ENCODE results near the gene DSE.
A peak's percentile ranks its signal among the peaks of the same experiment; 100 is the strongest.

The DSE gene

DNA sequence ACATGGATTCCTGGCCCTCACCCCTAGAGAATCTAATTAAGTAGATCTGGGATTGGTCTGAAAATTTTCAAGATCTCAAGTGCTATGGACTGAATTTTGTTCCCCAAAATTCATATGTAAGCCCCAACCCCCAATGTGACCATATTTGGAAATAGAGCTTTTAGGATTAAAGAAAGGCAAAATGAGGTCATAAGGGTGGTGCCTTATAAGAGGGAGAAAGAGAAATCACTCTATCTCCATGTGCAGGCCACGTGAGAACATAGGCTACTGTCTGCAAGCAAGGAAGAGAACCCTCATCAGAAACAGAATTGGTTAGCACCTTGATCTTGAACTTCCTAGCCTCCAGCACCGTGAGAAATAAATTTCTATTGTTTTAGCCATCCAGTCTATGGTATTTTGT lies 8.5 kb upstream of the DSE start:
- DNase-seq (ENCODE audit: low spot score) = no peak

DNA sequence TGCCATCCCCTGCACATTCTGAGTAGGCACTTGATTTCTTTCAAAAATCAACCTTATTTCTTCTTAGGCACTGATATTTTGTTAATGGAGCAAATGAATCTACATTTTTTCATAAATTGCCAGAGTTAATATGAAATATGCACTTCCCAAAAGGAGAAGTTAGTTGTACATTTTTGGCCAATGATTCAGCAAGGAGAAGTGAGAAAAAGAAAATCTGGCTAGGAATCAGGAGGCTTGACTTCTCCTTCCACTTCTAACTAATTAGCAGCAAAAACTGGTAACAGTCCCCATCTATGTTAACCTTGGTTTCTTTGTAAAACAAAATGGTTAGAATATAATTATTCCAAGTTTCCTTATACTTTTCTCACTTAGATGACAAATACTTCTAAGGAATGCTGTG lies 7.0 kb upstream of the DSE start:
- DNase-seq (ENCODE audit: low spot score) = no peak

DNA sequence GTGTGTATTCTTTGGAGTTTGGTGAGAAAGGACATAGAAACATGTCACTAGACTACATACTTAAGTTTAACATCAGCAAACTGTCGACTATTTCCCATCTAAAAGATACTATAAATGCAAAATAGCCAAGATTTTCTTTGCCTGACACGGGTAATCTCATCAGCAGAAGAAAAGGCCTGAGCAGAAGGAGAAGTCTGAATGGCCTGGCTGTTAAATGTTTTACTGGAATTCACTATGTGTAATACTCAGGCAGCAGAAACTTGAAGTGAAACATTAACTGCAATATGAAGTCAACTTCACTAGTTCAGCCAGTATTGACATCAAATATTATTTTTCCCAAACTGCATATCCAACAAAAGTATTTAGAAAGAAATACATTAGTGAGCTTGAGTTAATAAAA lies 6.4 kb upstream of the DSE start:
- DNase-seq (ENCODE audit: low spot score) = no peak

DNA sequence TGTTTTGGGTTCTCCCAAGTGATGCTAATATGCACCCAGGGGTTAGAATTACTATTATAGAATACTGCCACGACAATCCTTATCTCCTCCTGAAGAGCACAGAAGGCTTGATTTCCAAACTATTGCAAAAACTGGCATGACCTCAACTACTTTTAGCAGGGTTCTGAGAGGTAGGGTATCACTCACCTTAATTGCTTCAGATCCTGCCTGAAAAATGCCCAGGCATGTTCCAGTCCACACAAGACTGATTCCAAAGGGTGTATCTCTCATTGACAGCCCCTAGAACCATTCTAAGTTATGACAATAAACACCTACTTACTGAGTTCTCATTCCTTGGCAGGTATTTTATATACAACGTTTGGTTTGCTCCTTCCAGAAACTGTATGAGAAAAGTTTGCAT lies 5.0 kb upstream of the DSE start:
- DNase-seq (ENCODE audit: low spot score) = no peak

DNA sequence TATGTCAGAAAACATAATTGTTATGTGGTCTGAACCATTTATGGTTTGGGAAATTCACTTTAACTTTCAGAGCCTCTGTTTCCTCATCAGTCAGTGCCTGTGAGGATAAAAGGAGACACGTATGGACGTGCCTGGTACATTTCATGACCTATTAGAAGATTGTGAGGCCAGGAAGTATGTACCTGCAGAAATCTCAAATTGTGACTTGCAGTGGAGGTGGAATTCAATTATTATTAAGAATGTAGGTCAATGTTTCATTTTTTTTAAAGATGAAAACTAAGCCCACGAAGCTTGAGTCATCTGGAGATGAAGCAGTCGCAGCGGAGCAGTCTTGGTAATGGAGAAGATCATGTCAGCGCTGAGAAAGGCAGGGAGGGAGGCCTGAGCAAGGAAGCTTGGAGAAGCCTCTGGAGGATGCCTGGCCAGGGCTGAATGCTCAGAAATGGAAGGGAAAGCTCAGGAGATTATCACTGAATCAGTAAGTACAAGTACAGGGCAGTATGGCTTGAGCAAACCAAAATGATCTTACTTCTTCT lies 3.9 kb upstream of the DSE start:
- DNase-seq (ENCODE audit: low spot score) = no peak

DNA sequence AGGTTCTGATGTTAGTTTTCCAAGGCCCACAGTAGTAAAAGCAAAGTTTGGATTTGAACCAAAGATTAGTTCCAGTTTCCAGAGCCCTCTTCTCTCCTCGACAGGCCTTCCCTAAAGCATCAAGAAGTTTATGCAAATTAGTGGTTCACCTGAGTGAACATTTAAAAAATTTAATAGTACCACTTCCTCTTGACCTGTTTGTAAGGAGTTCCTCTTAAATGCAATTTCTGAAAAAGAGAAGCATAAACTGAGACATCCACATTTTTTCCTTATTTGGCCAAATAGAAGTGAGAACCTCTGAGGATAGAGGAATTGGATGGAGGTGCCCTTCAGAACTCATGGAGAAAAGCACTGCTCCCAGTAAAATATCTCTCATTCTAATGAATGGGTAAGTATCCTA lies 1.2 kb upstream of the DSE start:
- no peak for DNase-seq (ENCODE audit: low spot score)

DNA sequence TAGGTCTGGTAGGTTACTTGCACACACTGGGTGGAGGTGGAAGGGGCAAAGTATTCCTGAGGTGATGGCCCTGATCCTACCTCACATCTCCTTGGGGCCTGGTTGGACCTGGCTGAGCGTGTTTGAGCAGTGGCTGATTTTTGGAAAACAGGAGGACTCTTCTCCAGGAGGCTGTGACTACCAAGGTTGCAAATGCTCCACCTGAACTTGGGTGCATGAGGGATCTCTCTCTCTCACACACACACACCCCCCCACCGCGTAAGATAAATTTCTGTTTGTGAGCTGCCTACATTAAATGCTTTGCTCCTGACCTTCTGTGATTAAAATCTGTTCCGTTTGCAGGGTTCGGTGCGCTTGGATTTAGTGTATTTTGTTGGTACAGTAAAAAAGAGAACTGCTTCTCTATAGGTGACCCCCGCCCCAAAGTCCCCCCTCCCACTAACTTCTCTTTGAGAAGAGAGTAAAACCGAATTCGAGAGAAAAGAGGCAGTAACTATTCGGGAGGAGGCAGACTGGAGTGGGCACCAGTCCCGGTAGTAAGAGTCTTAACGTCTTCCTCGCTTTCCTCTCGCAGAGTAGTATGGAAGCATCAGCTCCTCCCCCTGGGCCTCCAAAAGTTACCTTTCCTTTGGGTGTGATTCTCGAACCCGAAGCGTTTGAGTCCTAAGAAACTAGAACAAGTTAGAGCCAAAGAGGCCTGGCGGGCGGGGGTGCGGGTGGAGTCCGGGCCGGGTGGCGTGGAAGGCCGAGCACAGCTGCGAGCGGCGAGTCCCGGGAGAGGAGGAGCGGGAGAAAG lies 585 bp upstream of the DSE start:
- peak; percentile 14 for DNase-seq (ENCODE audit: low spot score)

DNA sequence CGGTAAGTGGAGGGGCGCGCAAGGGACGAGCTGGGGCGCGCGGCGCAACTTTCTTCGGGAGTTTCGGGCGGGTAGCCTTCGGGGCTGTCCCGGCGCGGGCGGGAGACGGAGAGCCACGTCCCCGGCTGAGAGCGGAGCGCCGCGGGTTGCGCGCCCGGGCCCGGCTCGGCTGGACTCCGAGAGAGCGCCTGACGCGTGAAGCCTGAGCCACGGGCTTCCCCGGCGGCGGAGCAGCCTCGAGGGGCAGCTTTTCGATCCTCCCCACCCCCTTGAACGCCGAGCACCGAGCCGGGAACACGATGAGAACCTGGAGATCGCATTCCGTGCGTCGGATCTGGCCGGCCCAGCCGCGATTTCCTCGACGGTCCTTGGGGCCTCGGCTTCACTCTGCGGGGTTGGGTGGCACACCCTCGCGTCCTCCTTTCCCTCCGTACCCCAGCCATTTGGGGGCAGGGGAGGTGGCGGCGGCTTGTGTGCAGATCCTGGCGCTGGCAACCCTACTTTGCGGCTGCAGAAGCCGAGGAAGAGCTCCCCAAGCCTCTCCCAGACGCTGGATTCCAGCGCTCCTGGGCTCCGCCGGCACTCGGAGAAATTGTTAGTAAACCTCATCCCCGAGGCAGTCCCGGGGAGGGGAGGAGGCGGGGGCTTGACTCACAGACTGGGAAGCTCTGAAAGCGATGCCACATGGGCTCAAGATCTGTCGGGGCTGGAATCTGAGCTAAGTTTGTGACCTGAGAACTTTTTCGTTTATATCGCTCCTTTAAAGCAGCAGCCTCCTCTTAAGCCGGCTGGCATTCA lies 572 bp downstream of the DSE start:
- DNase-seq (ENCODE audit: low spot score) = peak; percentile 83

DNA sequence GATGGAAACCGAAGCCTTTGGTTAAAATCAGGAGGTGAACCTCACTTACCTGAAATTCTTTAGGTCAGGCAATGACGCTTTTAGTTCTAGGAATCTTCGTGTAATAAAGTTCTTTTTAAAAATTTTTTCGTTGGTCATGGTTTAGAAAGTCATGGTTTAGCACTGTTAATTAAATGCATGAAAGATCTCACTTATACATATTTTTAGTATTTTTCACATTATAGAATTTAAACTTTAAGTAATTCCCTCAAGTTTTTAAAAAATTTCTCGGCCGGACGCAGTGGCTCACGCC lies 1.1 kb downstream of the DSE start:
- no peak for DNase-seq (ENCODE audit: low spot score)

DNA sequence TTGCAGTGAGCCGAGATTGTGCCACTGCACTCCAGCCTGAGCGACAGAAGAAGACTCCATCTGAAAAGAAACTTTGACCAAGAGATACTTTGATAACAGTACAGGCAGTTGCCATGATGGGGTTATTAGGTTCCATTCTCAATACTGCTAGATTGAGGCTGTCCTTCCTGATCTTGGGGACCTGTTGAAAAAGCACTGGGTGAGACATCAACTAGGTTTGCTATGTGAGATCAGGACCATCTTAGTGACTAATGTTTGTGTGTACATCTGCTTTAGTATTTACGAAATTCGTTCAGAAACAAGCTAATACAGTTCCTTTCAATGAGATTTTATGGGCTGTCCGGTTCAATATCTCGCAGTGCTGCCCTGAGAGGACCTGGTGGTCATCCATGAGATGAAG lies 2.6 kb downstream of the DSE start:
- DNase-seq (ENCODE audit: low spot score) = no peak

DNA sequence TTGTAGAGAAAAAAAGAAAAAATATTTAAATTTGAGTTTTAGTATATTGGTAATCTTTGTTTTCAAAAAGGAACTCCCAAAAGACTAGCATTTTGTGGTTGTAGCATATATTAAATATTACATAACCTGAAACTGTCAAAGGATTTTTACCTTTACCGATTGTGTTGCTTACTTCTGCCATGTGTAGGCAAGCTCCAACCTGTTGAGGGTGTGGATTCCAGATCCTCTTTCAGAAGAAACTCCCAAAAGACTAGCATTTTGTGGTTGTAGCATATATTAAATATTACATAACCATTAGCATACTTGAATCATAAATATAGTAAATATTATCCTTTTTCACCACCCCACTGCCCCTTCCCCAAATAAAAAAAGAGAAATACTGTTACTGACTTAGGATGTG lies 3.2 kb downstream of the DSE start:
- no peak for DNase-seq (ENCODE audit: low spot score)

DNA sequence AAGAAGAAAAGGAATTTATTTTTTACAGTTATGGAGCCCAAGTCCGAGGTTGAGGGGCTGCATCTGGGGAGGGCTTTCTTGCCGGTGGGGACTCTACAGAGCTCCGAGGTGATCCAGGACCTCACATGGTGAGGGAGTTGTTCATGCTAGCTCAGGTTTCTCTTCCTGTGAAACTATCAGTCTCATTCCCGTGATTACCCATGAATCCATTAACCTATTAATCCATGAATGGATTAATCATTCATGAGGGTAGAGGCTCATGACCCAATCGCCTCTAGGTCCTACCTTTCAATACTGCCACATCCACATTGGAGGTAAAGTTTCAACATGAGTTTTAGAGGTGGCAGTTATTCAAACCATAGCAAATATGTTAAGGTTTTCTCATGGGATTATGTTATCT lies 3.8 kb downstream of the DSE start:
- DNase-seq (ENCODE audit: low spot score) = no peak

DNA sequence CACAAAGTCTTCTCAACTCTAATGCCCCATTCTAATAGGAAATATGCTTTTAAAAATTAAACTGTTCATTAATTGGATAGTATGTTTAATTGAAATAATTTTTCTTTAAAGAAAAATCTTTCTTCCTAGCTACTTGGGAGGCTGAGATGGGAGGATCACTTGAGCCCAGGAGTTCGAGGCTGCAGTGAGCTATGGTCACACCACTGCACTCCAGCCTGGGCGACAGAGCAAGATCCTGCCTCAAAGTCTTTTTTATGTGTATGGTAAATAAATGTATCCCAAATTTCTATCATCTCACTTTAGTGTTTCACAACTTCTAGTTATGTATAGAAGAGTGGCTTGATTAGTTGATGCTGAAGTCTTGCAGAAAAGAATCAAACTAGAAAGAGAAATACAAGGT lies 4.5 kb downstream of the DSE start:
- DNase-seq (ENCODE audit: low spot score) = no peak

DNA sequence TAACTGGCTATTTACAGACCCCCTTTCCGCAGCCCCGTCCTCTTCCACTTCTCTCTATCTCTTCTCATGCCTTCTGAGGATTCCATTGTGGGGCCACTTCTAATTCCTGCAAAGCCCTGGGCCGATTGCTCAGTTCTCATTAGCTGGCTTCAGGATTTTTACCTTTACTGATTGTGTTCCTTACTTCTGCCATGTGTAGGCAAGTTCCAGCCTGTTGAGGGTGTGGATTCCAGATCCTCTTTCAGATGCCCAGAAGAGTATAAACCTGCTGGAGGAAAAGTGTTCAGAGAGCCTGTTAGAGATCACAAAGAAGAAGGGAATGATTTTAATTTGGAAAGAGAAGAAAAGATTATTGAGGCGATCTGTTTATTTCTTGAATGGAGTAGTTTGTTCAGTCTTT lies 5.4 kb downstream of the DSE start:
- DNase-seq (ENCODE audit: low spot score) = no peak

DNA sequence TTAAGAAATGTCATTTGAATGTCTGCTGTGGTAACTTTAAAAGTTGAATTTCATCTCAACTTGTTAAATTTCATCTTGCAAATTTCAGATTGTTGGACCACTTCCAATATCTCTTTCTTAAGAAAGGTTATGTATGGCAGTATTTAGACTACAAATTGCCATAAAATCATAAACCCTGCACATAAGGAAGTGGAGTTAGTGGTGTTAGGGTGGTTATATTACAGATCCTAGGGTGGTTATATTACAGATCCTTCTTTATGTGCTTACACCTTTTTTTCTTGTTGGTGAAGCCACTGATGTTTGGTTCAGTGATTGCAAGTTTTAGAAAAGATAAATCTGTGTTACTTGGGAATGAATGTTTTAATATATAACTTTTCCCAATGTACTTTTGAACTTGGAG lies 9.0 kb downstream of the DSE start:
- DNase-seq (ENCODE audit: low spot score) = no peak

DNA sequence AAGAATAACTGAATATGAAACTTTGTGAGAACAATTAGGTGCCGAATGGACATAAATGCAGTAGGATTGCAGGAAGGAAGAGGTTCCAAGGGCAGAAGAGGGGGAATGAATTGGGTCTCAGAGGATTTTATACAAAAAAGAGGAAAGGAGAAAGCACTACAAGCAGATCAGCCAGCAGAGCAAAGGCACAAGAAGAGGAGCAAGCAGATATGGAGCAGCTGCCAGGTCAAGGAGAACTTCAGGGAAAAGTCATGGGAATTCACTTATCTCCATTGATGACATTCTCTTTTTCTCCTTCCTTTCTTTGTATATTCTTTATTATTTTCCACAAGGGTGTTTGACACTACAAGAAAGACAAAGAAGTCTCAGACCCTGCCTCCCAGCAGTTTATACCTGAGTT lies 9.6 kb downstream of the DSE start:
- no peak for DNase-seq (ENCODE audit: low spot score)

DNA sequence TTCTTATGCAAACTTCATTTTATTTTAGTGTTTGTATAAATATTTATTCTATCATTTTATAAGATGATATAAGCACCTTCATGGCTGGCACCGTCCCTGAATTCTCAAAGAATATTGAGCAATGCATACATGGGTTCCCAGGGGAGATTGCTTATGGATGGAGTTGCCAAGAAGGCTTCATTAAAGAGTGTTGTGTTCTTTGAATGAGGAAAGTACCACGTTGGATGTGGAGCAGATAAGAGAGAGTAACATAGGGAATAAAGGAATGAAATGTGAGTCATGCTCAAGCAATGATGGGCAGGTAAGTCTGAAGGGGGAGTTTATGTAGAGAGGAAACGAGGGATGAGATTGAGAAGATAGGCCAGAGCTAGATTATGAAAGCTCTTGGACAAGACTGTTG lies 10.3 kb downstream of the DSE start:
- no peak for DNase-seq (ENCODE audit: low spot score)

DNA sequence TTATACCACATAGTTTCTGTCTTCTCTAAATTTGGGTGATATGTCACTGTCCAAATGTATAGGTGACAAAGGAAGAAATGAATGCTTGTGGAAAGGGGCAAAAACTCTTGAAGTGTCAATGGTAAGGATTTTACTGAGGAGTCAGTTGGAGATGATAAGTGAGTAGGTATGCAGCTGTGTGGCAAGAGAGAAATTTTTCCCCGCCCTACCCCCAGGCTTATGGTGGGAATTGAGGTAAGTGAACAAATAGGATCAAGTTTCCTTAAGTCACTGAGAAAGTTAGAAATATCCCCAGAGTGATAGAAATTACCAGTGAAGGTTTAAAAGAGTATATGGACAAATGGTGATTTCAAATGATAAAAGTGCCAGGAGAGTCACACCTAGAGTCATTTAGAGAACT lies 11.8 kb downstream of the DSE start:
- no peak for DNase-seq (ENCODE audit: low spot score)

DNA sequence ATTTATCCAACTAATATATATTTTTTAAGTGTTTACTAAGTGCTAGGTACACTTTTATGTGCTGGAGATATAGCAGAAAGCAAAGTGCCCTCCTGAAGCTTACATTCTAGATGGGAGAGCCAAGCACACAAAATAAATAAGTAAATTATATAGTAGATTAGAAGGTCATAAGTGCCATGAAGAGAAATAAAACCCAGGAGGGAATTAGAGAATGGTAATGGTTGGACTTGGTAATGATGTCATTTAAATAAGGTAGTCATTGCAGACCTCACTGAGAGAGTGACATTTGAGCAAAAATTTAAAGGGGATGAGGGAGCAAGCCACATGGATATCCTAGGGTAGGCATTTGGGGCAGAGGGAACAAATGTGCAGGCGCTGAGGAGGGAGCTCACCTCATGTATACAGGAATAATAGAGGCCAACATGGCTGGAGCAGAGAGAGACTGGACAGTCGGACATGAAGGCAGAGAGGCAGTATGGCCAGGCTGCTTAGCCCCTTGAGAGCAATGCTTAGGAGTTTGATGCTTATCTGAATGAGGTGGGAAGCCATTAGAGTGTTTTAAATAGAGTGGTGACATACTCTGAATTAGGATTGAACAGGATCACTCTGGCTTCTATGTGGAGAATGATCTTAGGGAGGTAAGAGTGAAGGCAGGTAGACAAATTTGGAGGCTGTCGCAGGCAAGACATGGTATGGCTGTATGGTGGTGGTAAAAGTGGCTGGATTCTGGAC lies 14.1 kb downstream of the DSE start:
- no peak for DNase-seq (ENCODE audit: low spot score)

DNA sequence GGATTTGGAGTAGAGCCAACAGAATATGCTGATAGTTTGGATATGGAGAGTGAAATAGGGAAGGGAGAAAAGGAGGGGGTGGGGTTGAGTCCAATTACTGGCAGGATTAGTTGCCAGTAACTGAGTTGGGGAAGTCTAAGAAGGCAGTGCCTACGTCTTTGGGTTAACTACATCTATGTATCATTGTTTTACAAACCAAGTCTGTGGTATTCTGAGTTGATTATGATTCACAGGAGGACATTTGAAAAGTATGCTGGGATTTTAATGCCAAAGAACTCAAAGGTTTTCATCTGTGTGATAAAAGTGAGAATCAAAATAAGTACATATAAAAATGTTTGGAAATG lies 14.7 kb downstream of the DSE start:
- DNase-seq (ENCODE audit: low spot score) = no peak

DNA sequence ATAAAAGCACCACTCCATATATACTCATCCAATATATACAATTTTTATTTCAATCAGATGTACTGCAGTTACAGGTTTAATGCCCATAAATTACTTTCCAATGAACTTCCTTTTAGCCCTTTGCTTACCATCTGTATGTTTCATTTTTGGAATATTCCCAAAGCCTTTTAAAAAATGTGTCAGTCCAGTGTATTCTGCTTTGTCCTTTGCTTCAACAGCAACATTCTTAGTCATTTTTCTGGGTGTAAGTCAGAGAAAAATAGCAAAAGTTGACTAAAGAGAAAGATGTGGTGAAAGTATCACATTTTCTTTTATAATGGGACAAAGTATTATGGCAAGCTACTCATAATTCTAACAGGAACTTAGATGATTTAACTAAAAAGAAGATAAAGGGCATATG lies 15.2 kb downstream of the DSE start:
- DNase-seq (ENCODE audit: low spot score) = no peak

DNA sequence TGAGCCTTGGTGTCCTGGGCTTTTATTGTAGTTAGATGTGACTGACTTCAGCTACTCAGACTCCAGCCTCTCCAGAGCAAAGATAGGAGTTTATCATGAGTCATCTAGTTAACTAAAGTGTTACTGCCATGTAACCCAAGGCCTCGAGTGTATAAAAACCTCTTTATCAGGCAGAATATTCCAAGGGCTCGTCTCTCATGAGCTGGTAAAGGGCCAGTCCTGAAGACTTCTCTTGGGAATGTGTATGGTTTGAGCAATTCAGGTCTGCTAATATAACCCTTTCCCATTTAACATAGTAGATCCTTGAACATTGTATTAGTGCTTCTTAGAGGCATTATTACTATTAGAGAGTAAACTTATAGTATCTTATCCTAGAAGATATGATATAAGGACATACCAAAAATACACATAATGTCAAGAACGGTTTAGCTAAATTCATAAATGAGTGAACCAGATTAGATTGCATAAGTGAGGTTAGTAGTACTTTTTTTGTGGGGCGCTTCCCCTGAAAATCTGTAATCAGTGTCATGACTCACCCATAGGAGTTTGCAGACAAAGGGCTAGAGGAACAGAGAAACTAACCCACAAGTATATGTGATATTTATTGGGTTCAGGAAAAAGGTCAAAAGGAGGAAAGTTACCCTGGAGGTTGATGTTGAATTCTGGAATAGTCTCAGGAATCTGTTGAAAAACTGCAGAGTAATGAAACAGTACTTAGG lies 16.0 kb downstream of the DSE start:
- no peak for DNase-seq (ENCODE audit: low spot score)

DNA sequence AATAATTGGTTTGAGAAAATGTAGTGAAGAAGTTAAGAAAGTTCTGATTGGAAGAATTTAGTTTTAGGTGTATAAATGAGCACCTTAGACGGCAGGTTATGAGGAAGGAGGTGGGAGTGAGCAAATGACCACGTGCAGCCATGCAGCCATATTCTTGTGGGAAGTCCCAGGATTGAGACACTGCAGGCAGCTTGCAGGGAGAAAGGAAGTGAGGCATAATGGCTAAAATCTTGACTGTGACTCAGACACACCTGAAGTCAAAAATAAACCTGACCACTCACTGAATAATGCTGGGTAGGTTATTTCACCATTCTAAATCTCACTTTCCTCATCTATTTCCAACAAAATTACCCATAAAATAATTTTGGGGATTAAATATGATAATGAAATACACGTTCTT lies 16.6 kb downstream of the DSE start:
- no peak for DNase-seq (ENCODE audit: low spot score)
